ENCODE data around the gene FNDC3B. TPM values are rescaled to one million over a fixed set of nuclear protein-coding genes. Genes with fewer than 3 reads are reported as not detected.

The FNDC3B gene
- polyA plus RNA-seq, 2 of the 4 experiments (the other 2 are of a cell fraction) = 29.5 to 33.6 TPM

GRCh38 chr3:172226831-172227230 is 187.5 kb downstream of the FNDC3B start:
- Histone ChIP-seq H3K27ac (no peak overlapping the region), H3K4me1 (peaks cover 39% of the 10 kb centered on the region), H3K4me2 (no peak overlapping the region), H3K9me3 (no peaks in the 10 kb centered on the region), H3K4me3 (no peak overlapping the region)
- TF ChIP-seq KDM5A (IDR thresholded peaks at IDR 0.05) (no peak), HOXA7 (CRISPR knock-in tag; IDR thresholded peaks at IDR 0.05) (no peak), ESRRA (IDR thresholded peaks at IDR 0.05; ENCODE audit: borderline replicate concordance, low read length) (no peak), CBX8 (IDR thresholded peaks at IDR 0.05) (no peak), ZSCAN20 (CRISPR knock-in tag; IDR thresholded peaks at IDR 0.05) (no peak), POLR2A (IDR thresholded peaks at IDR 0.05; ENCODE audit: low read length) (no peak), CBX2 (IDR thresholded peaks at IDR 0.05; ENCODE audit: borderline replicate concordance, low read depth) (no peak), EP300 (IDR thresholded peaks at IDR 0.05) (no peak), PHF8 (IDR thresholded peaks at IDR 0.05; ENCODE audit: borderline replicate concordance, low read depth) (no peak), CHD4 (IDR thresholded peaks at IDR 0.05; ENCODE audit: borderline replicate concordance) (no peak), SREBF2 (IDR thresholded peaks at IDR 0.05) (no peak), FOSB (CRISPR knock-in tag; IDR thresholded peaks at IDR 0.05) (no peak), ZFP36 (IDR thresholded peaks at IDR 0.05; ENCODE audit: borderline replicate concordance, partially characterized antibody) (no peak), RNF2 (IDR thresholded peaks at IDR 0.05; ENCODE audit: borderline replicate concordance, low read depth) (no peak)
- CTCF ChIA-PET = interaction anchor here (1.1 to 1.4 kb wide), 2 partner anchors 9 to 15 kb away, joined by 3 read pairs; no protein-coding TSS in a partner anchor
- POLR2A ChIA-PET = no interaction called here
- WGBS (ENCODE audit: missing lambda C conversion rate) = 95% methylated on average over 5 of the region's 5 CpGs
- ATAC-seq = no peak
- FAIRE-seq = no peak
- no peak for DNase-seq (ENCODE audit: low read depth in 1 of 2, low spot score in 1 of 2)

- WGBS (ENCODE audit: missing lambda C conversion rate) = 92% methylated on average over 3 of the region's 3 CpGs
- ATAC-seq = no peak
- H3K27ac ChIP-seq = no peak overlapping the region
- FAIRE-seq = no peak
- no peak overlapping the region for H3K4me3 ChIP-seq
- no peaks in the 10 kb centered on the region for H3K9me3 ChIP-seq
- H3K4me2 ChIP-seq = no peak overlapping the region
- CTCF ChIA-PET = interaction anchor here (1.1 to 1.4 kb wide), 2 partner anchors 8 to 14 kb away, joined by 3 read pairs; no protein-coding TSS in a partner anchor
- TF ChIP-seq FOSB (CRISPR knock-in tag; IDR thresholded peaks at IDR 0.05) (no peak), CBX8 (IDR thresholded peaks at IDR 0.05) (no peak), EHMT2 (IDR thresholded peaks at IDR 0.05; ENCODE audit: low read depth) (no peak), FOXS1 (CRISPR knock-in tag; IDR thresholded peaks at IDR 0.05) (no peak), TP53 (CRISPR knock-in tag; IDR thresholded peaks at IDR 0.05) (no peak), HOXA7 (CRISPR knock-in tag; IDR thresholded peaks at IDR 0.05) (no peak), PHF8 (IDR thresholded peaks at IDR 0.05; ENCODE audit: borderline replicate concordance, low read depth) (no peak), GATA3 (IDR thresholded peaks at IDR 0.05; ENCODE audit: borderline replicate concordance) (no peak), NFE2L2 (conservative IDR thresholded peaks at IDR 0.05; ENCODE audit: low read length) (no peak), MAX (IDR thresholded peaks at IDR 0.05) (no peak), ZSCAN20 (CRISPR knock-in tag; IDR thresholded peaks at IDR 0.05) (no peak), MYC (IDR thresholded peaks at IDR 0.05; ENCODE audit: borderline replicate concordance, low read length) (no peak), KDM5A (IDR thresholded peaks at IDR 0.05) (no peak), RNF2 (IDR thresholded peaks at IDR 0.05; ENCODE audit: borderline replicate concordance, low read depth) (no peak), BHLHE40 (IDR thresholded peaks at IDR 0.05; ENCODE audit: low read depth, low read length) (no peak), BCL3 (IDR thresholded peaks at IDR 0.05) (no peak), JUN (IDR thresholded peaks at IDR 0.05) (no peak)
- TF ChIP-seq, protein P1, sequence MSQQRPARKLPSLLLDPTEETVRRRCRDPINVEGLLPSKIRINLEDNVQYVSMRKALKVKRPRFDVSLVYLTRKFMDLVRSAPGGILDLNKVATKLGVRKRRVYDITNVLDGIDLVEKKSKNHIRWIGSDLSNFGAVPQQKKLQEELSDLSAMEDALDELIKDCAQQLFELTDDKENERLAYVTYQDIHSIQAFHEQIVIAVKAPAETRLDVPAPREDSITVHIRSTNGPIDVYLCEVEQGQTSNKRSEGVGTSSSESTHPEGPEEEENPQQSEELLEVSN (IDR thresholded peaks at IDR 0.05; ENCODE audit: borderline replicate concordance, low read depth) = no peak
- TF ChIP-seq, protein P2, sequence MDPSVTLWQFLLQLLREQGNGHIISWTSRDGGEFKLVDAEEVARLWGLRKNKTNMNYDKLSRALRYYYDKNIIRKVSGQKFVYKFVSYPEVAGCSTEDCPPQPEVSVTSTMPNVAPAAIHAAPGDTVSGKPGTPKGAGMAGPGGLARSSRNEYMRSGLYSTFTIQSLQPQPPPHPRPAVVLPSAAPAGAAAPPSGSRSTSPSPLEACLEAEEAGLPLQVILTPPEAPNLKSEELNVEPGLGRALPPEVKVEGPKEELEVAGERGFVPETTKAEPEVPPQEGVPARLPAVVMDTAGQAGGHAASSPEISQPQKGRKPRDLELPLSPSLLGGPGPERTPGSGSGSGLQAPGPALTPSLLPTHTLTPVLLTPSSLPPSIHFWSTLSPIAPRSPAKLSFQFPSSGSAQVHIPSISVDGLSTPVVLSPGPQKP (IDR thresholded peaks at IDR 0.05; ENCODE audit: low read depth, low read length) = no peak
- POLR2A ChIA-PET = no interaction called here
- no peak for DNase-seq (ENCODE audit: low read depth in 1 of 2, low spot score in 1 of 2)
- H3K4me1 ChIP-seq = peaks cover 33% of the 10 kb centered on the region
Measured at GRCh38 chr3:172227340-172228035, 188.1 kb downstream of the FNDC3B start.

Measured in A549 (cell line).